Body of pancreas (tissue), 4 donors: ENCODE data around the gene DBNL. TPM values are rescaled to one million over a fixed set of nuclear protein-coding genes. Genes with fewer than 3 reads are reported as not detected.

Experiments used
- ATAC-seq: fragments of 150-250 bp; one replicate; pipeline ENCODE4 v1.9.1; 2016
- DNase-seq, 4 donors: peaks; one replicate each; pipeline ENCODE4 v3.0.0-alpha.2; 2019
- H3K27ac ChIP-seq, 4 donors: fragments of 200-600 bp; sonication (generic); 1 replicate in 3 of 4; 2 replicates in 1 of 4; pipeline versions ENCODE4 v1.5.1 to v1.6.1; 2016 to 2019; ENCODE audit warnings: mild to moderate bottlenecking in 1 of 4, mixed read lengths in 1 of 4, moderate library complexity in 1 of 4
- H3K27me3 ChIP-seq, 2 donors: fragments of 200-600 bp; sonication (generic); one replicate each; pipeline ENCODE4 v1.6.0; 2016; ENCODE audit warnings: mild to moderate bottlenecking in 1 of 2
- H3K36me3 ChIP-seq, 2 donors: fragments of 200-600 bp; sonication (generic); replicated peaks in 1 of 2; 2 replicates each; pipeline ENCODE4 v1.5.1; 2016; ENCODE audit warnings: low read depth in 2 of 2; ENCODE audit not compliant: insufficient read depth in 1 of 2
- H3K4me1 ChIP-seq: fragments of 200-600 bp; sonication (generic); one replicate; pipeline ENCODE4 v1.6.0; 2016
- H3K4me3 ChIP-seq, 2 donors: fragments of 200-600 bp; sonication (generic); 1 replicate in 1 of 2; 2 replicates in 1 of 2; pipeline ENCODE4 v1.5.1; 2016 to 2019
- H3K9me3 ChIP-seq, 3 donors: fragments of 200-600 bp; sonication (generic); 1 replicate in 2 of 3; 2 replicates in 1 of 3; pipeline ENCODE4 v1.5.1; 2016
- CTCF ChIP-seq, 7 experiments: fragments of 450-650 bp in 4 of 7; fragments of 200-600 bp in 3 of 7; sonication (generic) in 3 of 7; IDR thresholded peaks; one replicate each; pipeline ENCODE4 v1.5.1; 2016 to 2019; ENCODE audit warnings: antibody characterized with exemption in 7 of 7
- POLR2A ChIP-seq, 3 donors: fragments of 450-650 bp; IDR thresholded peaks; one replicate each; pipeline ENCODE4 v1.6.1; 2016; ENCODE audit warnings: antibody characterized with exemption in 3 of 3, mild to moderate bottlenecking in 2 of 3
- WGBS, 2 donors: methylation state at CpG; one replicate each; pipeline ENCODE4 v1.1.5; 2017; 5-methylcytosine and 5-hydroxymethylcytosine counted together
- intact Hi-C: fragments of 100-400 bp; cut with DNase I; formaldehyde crosslinking; loops from one replicate; pipeline ENCODE4 v1.15.1; 2023
- total RNA-seq, 2 donors: library from RNA; depleted of rRNA; stranded (reverse); fragments of >200 nt; gene quantifications; one replicate each; pipeline ENCODE4 v1.1.0, GENCODE V29; 2016

DBNL gene
- total RNA-seq, 2 donors from 2014 or later: 62.0 to 96.6 TPM

GRCh38 chr7:44063547-44063893 lies 19.0 kb downstream of the DBNL start:
- Histone ChIP-seq H3K4me1 (peaks cover 24% of the 10 kb centered on the region), H3K9me3 (no peaks in the 10 kb centered on the region), H3K27ac (no peak overlapping the region), H3K27me3 (no peaks in the 10 kb centered on the region), H3K4me3 (no peak overlapping the region), H3K36me3 (peaks cover 12 to 25% of the 10 kb centered on the region in 2 donors)
- peak in 1 of 4 donors; percentile 2 for DNase-seq
- intact Hi-C loops: no loop called here
- TF ChIP-seq POLR2A (IDR thresholded peaks at IDR 0.05) (no peak), CTCF (IDR thresholded peaks at IDR 0.05) (no peak)
- ATAC-seq: no peak
- 80 to 87% methylated on average over 3 to 10 of the region's 10 CpGs for WGBS, 2 donors

DNA sequence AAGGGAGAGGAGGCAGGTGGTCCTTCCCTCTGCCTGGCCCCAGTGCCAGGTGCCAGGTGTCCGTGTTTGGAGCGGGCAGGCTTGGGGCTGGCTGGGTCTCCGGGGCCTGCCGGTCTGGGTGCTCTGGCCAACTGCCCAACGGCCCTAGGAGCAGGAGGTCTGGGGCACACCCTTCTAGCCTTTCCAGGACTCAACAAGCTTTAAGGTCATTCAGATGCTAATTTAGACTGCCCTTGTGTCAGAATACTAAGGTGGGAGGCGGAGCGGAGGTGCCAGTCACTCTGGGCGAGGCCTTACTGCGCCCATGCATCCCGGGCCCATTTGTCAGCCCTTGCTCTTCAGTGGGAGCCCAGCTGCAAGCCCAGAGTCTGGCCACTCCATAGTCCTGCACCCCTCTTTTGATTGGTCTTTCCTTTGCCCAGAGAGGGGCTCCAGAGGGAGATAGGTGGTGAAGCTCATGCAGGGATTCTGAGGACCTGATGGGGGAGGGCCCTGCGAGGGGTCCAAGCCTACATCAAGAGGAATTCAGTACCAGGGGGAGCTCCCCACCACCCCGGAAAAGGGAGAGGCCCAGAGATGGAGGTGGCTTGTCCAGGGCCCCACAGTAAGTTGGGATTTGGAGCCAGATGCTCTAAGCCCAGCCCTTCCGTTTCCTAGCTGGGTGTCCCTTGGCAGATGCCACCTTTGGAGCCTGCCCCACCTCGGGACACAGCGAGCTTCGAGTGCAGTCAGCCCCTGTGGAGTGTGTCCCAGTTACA lies 19.6 kb downstream of the DBNL start:
- Histone ChIP-seq H3K27ac (no peak overlapping the region), H3K27me3 (no peaks in the 10 kb centered on the region), H3K9me3 (no peaks in the 10 kb centered on the region), H3K4me1 (peaks cover 24% of the 10 kb centered on the region), H3K36me3 (peaks cover 8 to 19% of the 10 kb centered on the region in 2 donors), H3K4me3 (no peak overlapping the region)
- DNase-seq (peak in 2 of 4 donors; percentile 6 to 22), ATAC-seq (no peak)
- TF ChIP-seq CTCF (IDR thresholded peaks at IDR 0.05) (no peak), POLR2A (IDR thresholded peaks at IDR 0.05) (no peak)
- WGBS, 2 donors: 70 to 80% methylated on average over 9 to 16 of the region's 16 CpGs
- intact Hi-C loops: no loop called here

DNA sequence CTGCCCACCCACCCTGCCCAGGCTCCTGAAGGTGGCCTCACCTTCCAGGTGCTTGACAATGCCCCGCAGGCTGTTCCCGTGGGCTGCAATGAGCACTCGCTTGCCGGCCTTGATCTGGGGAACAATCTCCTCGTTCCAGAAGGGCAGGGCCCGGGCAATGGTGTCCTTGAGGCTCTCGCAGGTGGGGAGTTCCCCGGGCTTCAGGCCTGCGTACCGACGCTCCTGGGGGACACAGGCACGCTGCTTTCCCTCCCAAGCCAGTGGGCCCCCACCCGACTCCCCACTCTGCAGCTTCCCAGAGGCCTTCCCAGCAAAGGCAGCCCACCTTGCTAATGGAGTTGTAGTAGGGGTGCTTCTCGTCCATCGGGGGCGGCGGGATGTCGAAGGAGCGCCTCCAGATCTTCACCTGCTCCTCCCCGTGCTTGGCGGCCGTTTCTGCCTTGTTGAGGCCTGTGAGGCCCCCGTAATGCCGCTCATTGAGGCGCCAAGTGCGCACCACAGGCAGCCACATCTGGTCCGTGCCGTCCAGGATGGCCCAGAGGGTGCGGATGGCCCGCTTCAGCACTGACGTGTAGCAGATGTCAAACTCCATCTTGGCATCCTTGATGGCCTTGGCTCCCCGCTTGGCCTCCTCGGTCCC lies 20.4 kb downstream of the DBNL start:
- no peak overlapping the region for H3K27ac ChIP-seq
- H3K36me3 ChIP-seq: peaks cover 4 to 12% of the 10 kb centered on the region in 2 donors
- H3K27me3 ChIP-seq: no peaks in the 10 kb centered on the region
- peak; percentile 58 for ATAC-seq
- TF ChIP-seq CTCF (IDR thresholded peaks at IDR 0.05) (no peak), POLR2A (IDR thresholded peaks at IDR 0.05) (no peak)
- DNase-seq: peak in 3 of 4 donors; percentile 47 to 56 (median 50)
- H3K4me3 ChIP-seq: no peak overlapping the region
- H3K9me3 ChIP-seq: no peaks in the 10 kb centered on the region
- intact Hi-C loops: no loop called here
- WGBS, 2 donors: 7 to 18% methylated on average over 5 to 33 of the region's 33 CpGs
- peaks cover 24% of the 10 kb centered on the region for H3K4me1 ChIP-seq

DNA sequence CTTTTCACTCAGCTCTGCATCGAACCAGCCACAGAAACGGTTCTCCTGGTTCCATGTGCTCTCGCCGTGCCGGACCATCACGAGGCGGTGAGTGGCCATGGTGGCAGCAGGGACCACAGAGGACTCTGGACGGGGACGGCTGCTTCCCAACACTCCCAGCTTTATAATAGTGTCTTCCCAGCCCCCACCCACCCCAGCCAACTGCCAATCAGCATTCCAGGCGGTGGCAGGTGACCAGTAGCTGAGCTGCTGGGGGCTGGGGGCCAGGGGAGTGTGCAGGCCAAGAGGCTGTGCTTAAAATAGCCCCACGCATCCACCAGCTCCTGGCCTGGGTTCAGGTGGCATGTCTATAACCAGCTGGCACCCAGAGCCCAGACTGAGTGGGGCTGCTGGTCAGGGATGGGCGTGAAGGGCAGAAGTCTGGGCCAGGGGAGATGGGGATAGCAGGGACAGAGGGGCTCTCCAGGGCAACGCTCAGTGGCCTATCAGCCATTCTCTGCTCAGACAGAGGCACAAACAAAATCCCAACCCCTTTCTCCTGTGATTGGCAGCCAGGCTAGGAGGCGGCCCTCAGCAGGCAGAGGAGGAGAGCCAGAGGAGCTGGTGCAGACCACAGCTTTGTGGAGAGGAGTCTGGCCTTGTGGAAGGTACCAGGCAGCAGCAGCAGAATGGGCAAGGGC lies 21.1 kb downstream of the DBNL start, which contains the start of gene PGAM2:
Gene PGAM2 (minus strand): TSS at position 137 of the 680 bp plus-strand sequence. CDS start 38 bp downstream, at position 99.
- ATAC-seq: peak; percentile 38
- TF ChIP-seq POLR2A (IDR thresholded peaks at IDR 0.05): peak in 1 of 3 donors; percentile 5
- TF ChIP-seq CTCF (IDR thresholded peaks at IDR 0.05): no peak
- intact Hi-C loops: no loop called here
- H3K27me3 ChIP-seq: no peaks in the 10 kb centered on the region
- H3K4me1 ChIP-seq: peaks cover 24% of the 10 kb centered on the region
- peaks cover 0 to 8% of the 10 kb centered on the region in 2 donors for H3K36me3 ChIP-seq
- 29 to 41% methylated on average over 12 to 14 of the region's 14 CpGs for WGBS, 2 donors
- peak in 2 of 4 donors; percentile 42 to 58 for DNase-seq
- H3K9me3 ChIP-seq: no peaks in the 10 kb centered on the region
- H3K27ac ChIP-seq: no peak within 1 kb of the TSS
- no peak within 1 kb of the TSS for H3K4me3 ChIP-seq
